Measurements from ENCODE around the gene SNX21. TPM values are rescaled to one million over a fixed set of nuclear protein-coding genes. Genes with fewer than 3 reads are reported as not detected.

The SNX21 gene
- total RNA-seq, 2 experiments from 2014 or later: 1.2 to 1.4 TPM

GRCh38 chr20:45883100-45883469 is 49.5 kb downstream of the SNX21 start:
- ATAC-seq (no peak), DNase-seq (no peak)
- intact Hi-C loops (cut with DNase I, micrococcal nuclease): loop anchor here in 1 of 2 experiments (10.0 kb wide), 3 partner anchors 482 to 918 kb away; partner anchors contain the start of genes STK4 and TOMM34
- Mint-ChIP-seq H3K9me3 (ENCODE audit: low read depth) (no peaks in the 10 kb centered on the region), H3K36me3 (ENCODE audit: low read depth) (peaks cover 29% of the 10 kb centered on the region), H3K4me3 (peak overlapping the region; percentile 59), H3K4me1 (peaks cover 44% of the 10 kb centered on the region), H3K27ac (peak overlapping the region; percentile 60), H3K27me3 (no peaks in the 10 kb centered on the region)
- ChIA-PET CTCF (interaction anchor here (1.0 kb wide), 1 partner anchor 29 kb away, joined by 3 read pairs; no protein-coding TSS in a partner anchor), POLR2A (no interaction called here)

- H3K27ac Mint-ChIP-seq: no peak overlapping the region
- DNase-seq (no peak), ATAC-seq (no peak)
- H3K4me3 Mint-ChIP-seq: no peak overlapping the region
- POLR2A ChIA-PET: no interaction called here
- CTCF ChIA-PET: interaction anchor here (0.7 kb wide), 1 partner anchor 340 kb away, joined by 3 read pairs; no protein-coding TSS in a partner anchor
- H3K27me3 Mint-ChIP-seq: no peaks in the 10 kb centered on the region
- no peaks in the 10 kb centered on the region for H3K9me3 Mint-ChIP-seq (ENCODE audit: low read depth)
- intact Hi-C loops (cut with DNase I, micrococcal nuclease): loop anchor here in 1 of 2 experiments (10.0 kb wide), 3 partner anchors 478 to 922 kb away; partner anchors contain the start of genes STK4 and TOMM34
- peaks cover 48% of the 10 kb centered on the region for H3K4me1 Mint-ChIP-seq
- H3K36me3 Mint-ChIP-seq (ENCODE audit: low read depth): peaks cover 24% of the 10 kb centered on the region
Measured at GRCh38 chr20:45886590-45887345, 53.2 kb downstream of the SNX21 start.

- intact Hi-C loops (cut with DNase I, micrococcal nuclease): loop anchor here in 1 of 2 experiments (10.0 kb wide), 3 partner anchors 477 to 923 kb away; partner anchors contain the start of genes STK4 and TOMM34
- no peak for ATAC-seq
- Mint-ChIP-seq H3K27ac (no peak within 1 kb of the TSS), H3K4me1 (peaks cover 48% of the 10 kb centered on the region), H3K27me3 (no peaks in the 10 kb centered on the region), H3K36me3 (ENCODE audit: low read depth) (peaks cover 25% of the 10 kb centered on the region), H3K9me3 (ENCODE audit: low read depth) (no peaks in the 10 kb centered on the region), H3K4me3 (no peak within 1 kb of the TSS)
- DNase-seq: no peak
- CTCF ChIA-PET: interaction anchor here (0.7 kb wide), 1 partner anchor 341 kb away, joined by 3 read pairs; no protein-coding TSS in a partner anchor
- POLR2A ChIA-PET: no interaction called here
Measured at GRCh38 chr20:45887346-45887715, 53.7 kb downstream of the SNX21 start, which contains the start of gene SPATA25. SPATA25 (minus strand) TSS chr20:45887622; CDS start chr20:45887590, 32 bp downstream.

- Mint-ChIP-seq H3K27ac (no peak overlapping the region), H3K4me1 (peaks cover 45% of the 10 kb centered on the region), H3K9me3 (ENCODE audit: low read depth) (no peaks in the 10 kb centered on the region), H3K4me3 (no peak overlapping the region), H3K36me3 (ENCODE audit: low read depth) (peaks cover 16% of the 10 kb centered on the region), H3K27me3 (no peaks in the 10 kb centered on the region)
- no peak for DNase-seq
- ATAC-seq: no peak
- ChIA-PET POLR2A (interaction anchor here (0.8 to 1.0 kb wide), 2 partner anchors 8 to 32 kb away, joined by 4 read pairs; partner anchors contain the start of genes ACOT8, ZSWIM1 and ZSWIM3), CTCF (interaction anchor here (0.5 to 1.8 kb wide), 5 partner anchors 22 to 80 kb away, joined by 3 to 5 read pairs (median 3); no protein-coding TSS in a partner anchor)
- intact Hi-C loops (cut with DNase I, micrococcal nuclease): loop anchor here in 1 of 2 experiments (10.0 kb wide), 3 partner anchors 476 to 924 kb away; partner anchors contain the start of genes STK4 and TOMM34
Measured at GRCh38 chr20:45888681-45889080, 55.1 kb downstream of the SNX21 start.

- Mint-ChIP-seq H3K4me3 (peak overlapping the region; percentile 89), H3K27me3 (no peaks in the 10 kb centered on the region), H3K36me3 (ENCODE audit: low read depth) (peaks cover 21% of the 10 kb centered on the region), H3K4me1 (peaks cover 38% of the 10 kb centered on the region), H3K9me3 (ENCODE audit: low read depth) (no peaks in the 10 kb centered on the region), H3K27ac (peak overlapping the region; percentile 87)
- DNase-seq (peak; percentile 73), ATAC-seq (peak; percentile 34)
- ChIA-PET CTCF (interaction anchor here (0.8 to 1.8 kb wide), 7 partner anchors 9 to 95 kb away, joined by 3 to 10 read pairs (median 4); partner anchors contain the start of genes PCIF1 and ZSWIM1), POLR2A (interaction anchor here (0.6 to 2.2 kb wide), 3 partner anchors 9 to 77 kb away, joined by 3 to 7 read pairs (median 5); partner anchors contain the start of gene ZSWIM1)
- intact Hi-C loops (cut with DNase I, micrococcal nuclease): loop anchor here (2.0 kb wide), 4 partner anchors 44 to 100 kb away; partner anchors contain the start of genes UBE2C (in 2 of the 2), DNTTIP1 (in 1 of the 2), PCIF1 (in 1 of the 2) and WFDC3 (in 1 of the 2)
Measured at GRCh38 chr20:45890077-45890984, 56.7 kb downstream of the SNX21 start.

- H3K27me3 Mint-ChIP-seq: no peaks in the 10 kb centered on the region
- POLR2A ChIA-PET: interaction anchor here (0.6 to 2.2 kb wide), 3 partner anchors 10 to 78 kb away, joined by 3 to 7 read pairs (median 5); partner anchors contain the start of gene ZSWIM1
- peaks cover 32% of the 10 kb centered on the region for H3K4me1 Mint-ChIP-seq
- peak; percentile 94 for DNase-seq
- ATAC-seq: peak; percentile 80
- peaks cover 23% of the 10 kb centered on the region for H3K36me3 Mint-ChIP-seq (ENCODE audit: low read depth)
- H3K9me3 Mint-ChIP-seq (ENCODE audit: low read depth): no peaks in the 10 kb centered on the region
- H3K27ac Mint-ChIP-seq: peak within 1 kb of the TSS; percentile 87
- peak within 1 kb of the TSS; percentile 89 for H3K4me3 Mint-ChIP-seq
- intact Hi-C loops (cut with DNase I, micrococcal nuclease): loop anchor here (1.0 to 2.0 kb wide), 9 partner anchors 10 to 100 kb away; partner anchors contain the start of genes ACOT8 (in 2 of the 2), UBE2C (in 2 of the 2), ZSWIM1 (in 2 of the 2) and ZSWIM3 (in 2 of the 2)
- CTCF ChIA-PET: interaction anchor here (1.1 to 1.8 kb wide), 7 partner anchors 10 to 94 kb away, joined by 3 to 10 read pairs (median 5); partner anchors contain the start of genes PCIF1 and ZSWIM1
Measured at GRCh38 chr20:45890985-45891983, 57.7 kb downstream of the SNX21 start, which contains the start of the genes CTSA and NEURL2. CTSA (plus strand) TSS chr20:45891335; CDS start chr20:45891569, 234 bp downstream. NEURL2 (minus strand) TSS chr20:45891208; CDS start chr20:45890991, 217 bp downstream.

- intact Hi-C loops (cut with DNase I, micrococcal nuclease): no loop called here
- Mint-ChIP-seq H3K4me1 (peaks cover 31% of the 10 kb centered on the region), H3K27ac (peak overlapping the region; percentile 37), H3K4me3 (peak overlapping the region; percentile 89), H3K27me3 (no peaks in the 10 kb centered on the region), H3K9me3 (ENCODE audit: low read depth) (no peaks in the 10 kb centered on the region), H3K36me3 (ENCODE audit: low read depth) (peaks cover 16% of the 10 kb centered on the region)
- CTCF ChIA-PET: interaction anchor here (1.3 to 1.7 kb wide), 5 partner anchors 11 to 41 kb away, joined by 3 to 5 read pairs (median 4); partner anchors contain the start of gene ZSWIM1
- ATAC-seq (no peak), DNase-seq (no peak)
- POLR2A ChIA-PET: interaction anchor here (2.2 kb wide), 1 partner anchor 11 kb away, joined by 7 read pairs; the partner anchor contains the start of gene ZSWIM1
Measured at GRCh38 chr20:45892049-45892825, 58.6 kb downstream of the SNX21 start.
